ELR (cell line): ENCODE data around the gene SH3TC1.
A peak's percentile ranks its signal among the peaks of the same experiment; 100 is the strongest.

Experiments used
- DNase-seq: peaks from one replicate; pipeline ENCODE4 v3.0.0-alpha.2; 2015; ENCODE audit warnings: low read depth

SH3TC1 gene

DNA sequence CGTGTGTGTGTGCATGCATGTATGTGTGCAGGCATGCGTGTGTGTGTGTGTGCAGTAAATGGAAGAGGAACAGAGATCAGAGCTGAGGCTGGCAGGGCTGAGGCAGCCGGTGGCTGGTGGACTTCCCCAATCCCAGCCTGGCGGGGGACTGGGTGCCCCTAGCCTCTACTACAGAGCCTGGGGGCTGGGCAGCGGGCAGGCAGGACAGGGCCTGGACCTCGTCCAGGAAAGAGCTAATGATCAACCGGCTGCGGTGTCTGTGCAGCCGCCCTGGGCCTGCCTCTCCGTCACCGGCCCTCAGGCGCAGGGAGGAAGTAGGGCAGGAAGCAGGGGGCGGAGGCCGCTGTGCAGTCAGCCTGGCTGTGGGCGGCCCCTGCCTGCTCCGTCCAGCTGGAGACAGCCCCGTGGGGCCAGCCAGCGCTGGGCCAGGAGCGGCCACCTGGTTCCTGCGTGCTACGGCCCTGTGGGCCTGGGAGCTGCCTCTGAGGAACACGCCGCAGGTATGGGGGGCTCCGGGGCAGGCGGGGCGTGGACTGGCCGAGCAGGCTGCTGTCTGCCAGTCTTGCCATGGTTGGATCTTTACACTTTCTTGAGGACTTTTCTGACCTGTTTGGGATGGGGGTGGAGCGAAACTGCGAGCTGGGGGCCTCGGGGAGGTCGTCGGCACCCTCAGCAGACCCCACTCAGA lies at the start of gene SH3TC1:
SH3TC1 (plus strand) TSS at position 385 of the 688 bp plus-strand sequence. CDS start 5,905 bp downstream, outside the sequence.
- peak; percentile 92 for DNase-seq

GRCh38 chr4:8149664-8150063 lies 49.4 kb upstream of the SH3TC1 start:
- DNase-seq = no peak

DNA sequence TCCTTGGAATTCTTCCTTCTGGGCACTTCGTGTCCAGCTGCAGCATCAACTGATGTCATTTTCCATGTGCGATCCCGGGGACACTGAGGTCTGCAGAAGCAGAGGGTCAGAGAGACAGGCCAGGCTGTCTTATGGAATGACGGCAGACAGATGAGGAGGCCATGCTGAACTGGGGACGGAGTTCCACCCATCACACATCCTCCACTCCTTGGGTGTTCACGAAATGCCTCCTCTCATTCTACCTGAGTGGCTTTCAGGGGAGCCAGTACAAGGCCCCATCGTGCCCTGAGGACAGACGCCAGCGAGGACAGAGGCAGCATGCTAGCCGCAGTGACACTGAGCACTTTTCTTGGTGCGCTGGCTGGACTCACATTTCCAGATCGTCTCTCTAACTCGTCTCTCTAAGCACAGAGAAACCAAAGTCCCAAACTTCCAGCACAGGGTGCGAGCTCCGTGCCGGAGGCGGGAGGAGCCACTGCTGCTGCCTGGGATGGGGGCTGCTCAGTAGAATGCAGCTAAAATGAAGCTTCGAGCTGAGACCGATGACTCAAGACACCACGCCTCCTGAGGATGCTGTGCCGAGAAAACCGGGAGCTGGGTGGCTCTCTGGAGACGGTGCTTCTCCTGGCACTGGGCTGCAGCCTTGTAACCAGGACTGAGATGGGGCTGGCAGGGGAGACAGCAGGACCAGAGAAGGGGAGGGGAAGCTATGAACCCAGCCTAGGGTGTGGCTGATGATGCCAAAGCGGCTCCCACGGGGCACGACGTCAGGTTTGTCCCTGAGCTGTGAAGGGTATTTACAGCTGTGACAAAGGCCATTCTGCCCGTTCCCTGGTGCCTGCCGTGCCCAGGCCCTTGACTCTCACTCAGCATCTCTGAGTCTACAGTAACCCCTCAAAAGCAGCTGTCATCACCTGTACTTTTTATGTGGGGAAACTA lies 48.7 kb upstream of the SH3TC1 start:
- DNase-seq = no peak

DNA sequence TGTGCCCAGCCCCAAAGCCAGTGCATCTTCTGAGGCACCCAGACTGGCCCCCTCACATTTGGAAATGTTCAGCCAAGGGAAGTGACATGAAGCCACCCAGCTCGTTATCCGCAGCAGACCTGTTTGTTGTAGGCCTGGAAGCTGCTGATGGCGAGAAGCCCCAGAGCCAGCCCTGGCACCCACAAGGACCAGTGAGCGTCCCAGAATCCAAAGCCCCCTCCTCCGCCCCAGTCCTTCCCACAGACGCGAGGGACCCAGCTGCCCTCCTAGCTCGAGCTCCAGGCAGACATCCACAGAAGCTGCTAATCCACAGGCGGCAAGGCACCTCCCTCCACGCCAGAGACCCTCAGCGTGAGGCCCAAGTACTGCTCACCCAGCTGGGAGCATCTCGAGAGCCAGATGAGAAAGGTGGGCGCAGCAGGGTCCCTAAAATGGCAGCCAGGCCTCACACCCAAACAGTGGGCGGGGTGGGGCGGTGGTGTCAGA lies 47.9 kb upstream of the SH3TC1 start:
- DNase-seq = no peak

DNA sequence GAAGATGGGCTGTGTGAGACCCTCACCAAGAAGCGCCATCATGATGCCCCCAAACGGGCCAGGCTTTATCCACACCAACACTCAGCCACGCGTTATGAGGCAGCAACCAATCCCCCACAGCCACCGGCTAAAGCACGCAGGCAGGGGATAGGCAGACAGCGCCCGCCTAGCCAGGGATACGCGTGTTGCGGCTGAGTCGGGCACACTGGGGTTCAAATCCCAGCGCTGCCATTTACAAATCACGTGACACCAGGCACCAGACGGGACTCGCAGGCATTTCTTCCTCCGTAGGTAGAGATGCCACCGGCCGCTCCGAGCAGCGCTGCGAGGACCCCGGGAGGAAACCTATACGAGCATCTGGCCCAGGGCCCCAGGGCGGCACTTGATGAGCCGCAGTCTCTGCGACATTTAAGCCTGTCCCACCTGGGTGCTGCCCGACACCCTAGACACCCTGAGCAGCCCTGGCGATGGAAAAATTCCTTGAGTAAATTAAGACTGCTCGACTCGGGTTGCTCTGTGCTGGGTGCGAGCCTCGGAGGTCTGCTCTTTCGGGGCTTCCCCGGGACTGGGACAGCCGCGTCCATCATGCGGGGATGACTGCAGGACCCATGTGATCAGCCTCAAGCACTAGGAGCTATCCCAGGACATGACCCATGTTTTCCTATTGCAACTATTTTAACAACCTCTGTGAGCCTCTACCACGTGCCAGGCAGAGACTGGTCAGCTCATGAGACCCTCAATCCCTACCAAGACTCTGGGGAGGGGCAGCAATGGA lies 46.8 kb upstream of the SH3TC1 start:
- no peak for DNase-seq

DNA sequence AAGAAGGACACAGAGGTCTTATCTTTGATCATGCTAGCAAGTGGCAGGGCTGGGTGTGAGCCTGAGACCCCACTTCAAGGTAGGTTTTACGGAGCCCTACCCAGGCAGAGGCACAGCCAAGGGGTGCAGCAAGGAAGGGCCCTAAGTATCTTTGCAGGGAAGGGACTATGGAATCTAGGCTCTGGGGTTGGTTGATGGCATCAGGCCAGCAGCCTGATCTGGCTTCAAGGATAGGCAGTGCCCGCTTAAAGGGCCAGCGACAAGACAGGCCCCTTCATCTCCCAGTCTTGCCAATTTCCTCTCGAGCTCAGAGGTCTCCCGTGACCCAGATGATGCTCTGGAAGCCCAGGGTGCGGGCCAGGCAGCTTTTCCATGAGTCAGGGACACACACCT lies 46.2 kb upstream of the SH3TC1 start:
- no peak for DNase-seq

- DNase-seq = no peak
These were observed 45.6 kb upstream of the SH3TC1 start for GRCh38 chr4:8153441-8153840.

GRCh38 chr4:8155048-8155447 lies 44.0 kb upstream of the SH3TC1 start:
- DNase-seq = no peak

DNA sequence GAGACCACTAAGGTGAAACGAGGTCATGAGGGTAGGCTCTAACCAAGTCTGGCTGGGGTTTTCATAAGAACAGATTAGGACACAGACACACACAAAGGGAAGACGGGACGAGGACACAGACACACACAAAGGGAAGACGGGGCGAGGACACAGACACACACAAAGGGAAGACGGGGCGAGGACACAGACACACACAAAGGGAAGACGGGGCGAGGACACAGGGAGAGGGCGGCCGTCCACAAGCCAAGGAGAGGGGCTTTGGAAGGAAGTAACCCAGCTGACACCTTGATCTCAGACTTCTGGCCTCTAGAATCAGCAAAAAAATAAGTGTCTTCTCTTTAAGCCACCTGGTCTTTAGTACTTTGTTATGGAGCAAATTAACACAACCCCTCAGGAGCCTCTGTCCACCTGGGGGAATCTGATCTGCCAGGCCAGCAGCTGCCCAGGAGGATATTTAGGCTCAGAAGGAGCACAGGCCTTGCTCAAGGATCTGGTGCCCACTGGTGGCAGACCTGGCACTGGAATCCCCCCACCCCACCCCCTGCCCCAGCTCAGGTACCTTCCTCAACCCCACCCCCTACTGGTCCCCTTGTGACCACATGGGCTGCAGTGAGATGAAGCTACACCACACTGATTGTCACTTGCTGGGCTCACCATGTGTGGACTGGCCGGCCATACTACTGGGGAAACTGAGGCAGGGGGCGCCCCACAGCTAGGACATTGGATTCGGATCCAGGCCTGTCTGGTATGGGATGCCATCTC lies 43.2 kb upstream of the SH3TC1 start:
- DNase-seq = no peak

- no peak for DNase-seq
These were observed 42.5 kb upstream of the SH3TC1 start for GRCh38 chr4:8156617-8157016.

DNA sequence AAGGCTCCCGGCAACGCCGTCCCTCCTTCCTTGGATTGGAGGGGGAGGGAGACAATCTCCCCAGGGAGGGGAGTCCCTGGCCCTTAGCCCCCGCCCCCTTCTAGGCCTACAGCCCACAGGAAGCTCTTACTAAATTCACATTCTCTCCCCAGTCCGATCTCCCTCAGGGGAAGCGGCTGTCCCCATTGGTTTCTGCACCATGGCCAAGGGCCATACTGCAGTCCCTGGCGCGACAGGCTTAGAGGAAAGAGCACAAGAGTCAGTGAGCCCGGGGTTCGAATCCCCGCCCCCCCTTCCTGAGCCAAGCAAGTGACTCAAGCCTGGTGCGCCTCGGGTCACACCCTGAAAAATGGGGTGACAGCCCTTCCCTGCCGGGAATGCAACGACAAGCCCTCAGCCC lies 41.6 kb upstream of the SH3TC1 start:
- no peak for DNase-seq

DNA sequence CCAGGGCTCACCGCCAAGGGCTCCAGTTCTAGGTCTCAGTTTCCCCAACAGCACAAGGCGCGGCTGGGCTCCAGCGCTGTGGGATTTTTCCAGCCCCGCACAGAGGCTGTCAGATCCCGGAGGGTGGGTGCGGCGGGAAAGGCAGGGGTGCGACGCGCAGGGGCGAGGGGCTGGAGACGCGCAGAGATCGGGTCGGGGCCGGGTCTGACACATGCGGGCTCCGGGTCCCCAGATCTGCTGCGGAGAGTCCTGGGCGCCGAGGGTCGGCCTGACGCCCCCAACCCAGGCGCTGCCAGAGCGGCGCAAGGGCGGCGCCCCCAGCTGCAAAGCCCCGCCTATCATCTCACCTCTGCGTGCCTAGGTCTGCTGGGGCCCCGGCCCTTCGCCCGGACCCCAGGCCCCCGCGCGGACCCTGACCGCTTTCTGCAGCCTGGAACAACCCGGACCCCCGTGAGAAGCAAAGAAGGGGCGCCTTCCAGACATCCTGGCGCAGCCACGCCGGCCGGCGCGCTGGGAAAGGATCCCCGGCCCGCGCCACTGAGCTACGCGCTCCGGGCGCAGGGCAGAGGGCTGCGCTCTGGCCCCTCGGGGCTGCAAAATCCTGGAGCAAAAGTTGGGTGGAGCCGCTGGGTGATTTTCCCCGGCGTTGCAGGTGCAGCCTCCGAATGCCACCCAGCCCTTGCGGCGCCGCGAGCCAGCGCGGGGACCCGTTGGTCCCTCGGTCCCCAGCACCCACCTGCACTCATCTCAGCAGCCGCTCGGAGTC lies 41.0 kb upstream of the SH3TC1 start:
- DNase-seq = no peak

DNA sequence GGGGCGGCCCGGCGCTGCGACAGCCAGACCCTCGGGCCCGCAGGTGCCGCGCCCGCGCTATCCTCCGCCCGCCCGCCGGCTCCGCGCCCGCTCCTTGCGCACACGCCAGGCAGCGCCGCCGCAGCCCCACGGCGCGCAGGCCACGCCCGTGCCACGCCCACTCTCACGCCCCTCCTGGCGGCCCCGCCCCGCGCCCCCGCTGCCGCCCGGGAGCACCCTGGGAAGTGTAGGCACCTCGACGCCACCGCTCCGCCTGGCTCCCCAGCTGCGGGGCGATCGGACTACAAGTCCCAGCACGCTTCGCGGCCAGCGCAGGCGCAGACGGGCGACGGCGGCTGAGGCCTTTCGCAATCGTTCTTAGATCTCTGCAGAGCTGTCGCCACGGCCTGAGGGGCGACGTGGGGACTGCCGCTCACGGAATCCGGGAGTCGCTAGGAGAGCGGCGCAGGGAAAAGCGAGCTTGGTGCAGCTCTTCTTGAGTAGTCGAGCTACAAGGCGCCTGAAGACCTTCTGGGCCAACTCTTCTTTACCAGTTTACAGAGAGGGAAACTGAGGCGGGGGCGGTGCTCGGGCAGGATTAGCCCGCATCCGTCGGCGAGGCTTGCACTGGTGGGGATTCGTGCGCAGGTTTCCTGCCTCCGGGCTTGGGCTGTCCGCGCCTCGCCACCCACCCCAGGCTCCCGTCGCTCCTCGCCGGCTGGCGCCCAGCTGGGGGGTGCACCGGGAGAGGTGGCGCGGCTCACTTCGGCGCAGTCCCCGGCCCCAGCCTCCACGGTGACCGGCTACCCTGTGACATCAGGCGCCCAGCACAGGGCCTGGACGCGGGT lies 40.2 kb upstream of the SH3TC1 start, which contains the start of gene ABLIM2:
ABLIM2 (minus strand) TSS at position 104 of the 827 bp plus-strand sequence. CDS start 124 bp downstream, outside the sequence.
- peak; percentile 96 for DNase-seq

DNA sequence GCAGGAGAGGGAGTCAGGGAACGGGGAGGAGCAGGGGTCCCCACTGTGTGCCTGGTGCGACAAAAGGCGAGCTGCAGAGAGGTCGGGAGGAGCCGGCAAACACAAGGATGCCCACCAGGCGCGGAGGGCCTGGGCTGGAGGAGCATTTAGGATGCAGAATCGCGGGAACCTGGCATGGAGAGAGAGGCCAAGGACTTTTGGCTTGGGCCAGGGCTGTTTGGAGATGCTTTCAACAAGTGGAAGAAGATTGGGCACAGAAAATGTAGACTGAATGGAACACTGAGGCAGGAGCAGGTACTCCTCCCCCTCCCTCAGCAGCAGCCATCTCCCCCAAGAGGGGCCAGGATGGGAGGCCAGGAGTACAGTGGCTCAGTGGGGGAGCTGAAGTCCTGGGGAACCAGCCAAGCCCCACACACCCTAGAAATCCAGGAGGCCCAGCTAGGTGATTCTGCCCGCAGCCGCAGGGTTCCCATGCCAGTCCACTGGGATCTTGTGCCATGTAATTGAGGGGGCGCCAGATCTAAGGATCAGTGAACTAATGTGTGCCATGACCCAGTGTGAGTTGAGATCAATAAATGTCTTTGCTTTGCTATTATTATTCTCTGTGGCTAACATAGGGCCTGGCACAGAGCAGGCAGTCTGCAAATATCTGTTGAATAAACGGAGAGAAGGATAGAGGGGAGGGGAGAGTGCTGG lies 39.4 kb upstream of the SH3TC1 start:
- DNase-seq = no peak

- DNase-seq = no peak
These were observed 38.9 kb upstream of the SH3TC1 start for GRCh38 chr4:8160233-8160560.

- no peak for DNase-seq
These were observed 38.5 kb upstream of the SH3TC1 start for GRCh38 chr4:8160572-8160971.

DNA sequence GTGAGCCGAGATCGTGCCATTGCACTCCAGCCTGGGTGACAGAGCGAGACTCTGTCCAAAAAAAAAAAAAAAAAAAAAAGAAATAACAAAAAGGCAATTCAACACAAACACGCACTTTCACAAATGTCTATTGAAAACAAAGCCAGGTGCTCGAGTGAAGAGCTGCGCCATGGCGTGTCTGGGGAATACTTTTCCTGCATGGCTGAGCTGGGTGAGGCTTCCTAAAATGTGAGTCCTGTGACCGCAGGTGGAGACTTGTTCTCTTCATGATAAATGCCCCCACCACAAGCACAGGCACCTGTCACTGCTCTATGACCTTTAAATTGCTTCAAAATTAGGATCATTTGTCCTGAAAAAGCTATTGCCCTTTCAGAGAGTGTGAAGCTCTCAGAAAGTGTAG lies 36.5 kb upstream of the SH3TC1 start:
- no peak for DNase-seq

DNA sequence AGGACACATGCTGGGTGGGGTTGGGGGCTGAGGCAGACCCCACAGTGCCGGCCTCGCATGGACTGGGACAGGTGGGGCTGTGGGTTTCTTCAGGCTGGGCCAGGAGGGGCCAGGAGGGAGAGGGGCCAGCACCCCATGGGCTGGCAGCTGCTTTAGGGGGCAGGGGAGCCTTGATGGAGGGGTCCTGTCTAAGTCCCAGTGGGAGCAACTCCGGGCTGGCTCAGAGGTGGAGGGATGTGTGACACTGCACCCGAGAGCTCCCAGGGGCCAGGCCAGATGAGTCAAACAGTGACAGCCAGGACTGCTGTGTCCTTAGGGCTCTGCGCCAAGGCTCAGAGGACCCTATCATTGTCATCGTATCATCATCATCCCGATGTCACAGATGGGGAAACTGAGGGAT lies 36.1 kb upstream of the SH3TC1 start:
- no peak for DNase-seq
